ENCODE measurements around the gene CIAO3.
"Not testable (repeated sequence)": the region's sequence is repeated elsewhere in the genome, so short reads cannot be mapped to it uniquely, and the experiment has no call there.

Gene CIAO3

GRCh38 chr16:716200-716568, 24.6 kb downstream of the CIAO3 start:
- no peak for DNase-seq (ENCODE audit: low spot score)
- peak overlapping the region; percentile 85 for H3K4me3 ChIP-seq
- no peak for TF ChIP-seq CTCF (IDR thresholded peaks at IDR 0.05)
- H3K27ac ChIP-seq: no peak overlapping the region

GRCh38 chr16:715477-716199, 25.2 kb downstream of the CIAO3 start:
- Histone ChIP-seq H3K4me3 (peak overlapping the region; percentile 85), H3K27ac (peak overlapping the region in 1 of 2 donors; percentile 54)
- DNase-seq (ENCODE audit: low spot score): no peak

GRCh38 chr16:714558-715476, 26.0 kb downstream of the CIAO3 start, which contains the start of gene METRN:
Gene METRN, plus strand, starts transcription at chr16:715118. Its CDS starts 172 bp downstream, at chr16:715290.
- Histone ChIP-seq H3K4me3 (peak within 1 kb of the TSS; percentile 85), H3K27ac (peak within 1 kb of the TSS in 1 of 2 donors; percentile 54)
- DNase-seq (ENCODE audit: low spot score): peak; percentile 89

More at GRCh38 chr16:715477-716199, 25.2 kb downstream of the CIAO3 start:
- no peak for TF ChIP-seq CTCF (IDR thresholded peaks at IDR 0.05)

GRCh38 chr16:714079-714478, 26.7 kb downstream of the CIAO3 start:
- no peak for TF ChIP-seq CTCF (IDR thresholded peaks at IDR 0.05)
- no peak overlapping the region for H3K27ac ChIP-seq

More at GRCh38 chr16:714558-715476, 26.0 kb downstream of the CIAO3 start, which contains the start of gene METRN:
- no peak for TF ChIP-seq CTCF (IDR thresholded peaks at IDR 0.05)

GRCh38 chr16:712740-713250, 28.0 kb downstream of the CIAO3 start:
- H3K27ac ChIP-seq; H3K4me3 ChIP-seq; DNase-seq (ENCODE audit: low spot score): not testable (repeated sequence)

More at GRCh38 chr16:714079-714478, 26.7 kb downstream of the CIAO3 start:
- no peak for DNase-seq (ENCODE audit: low spot score)
- H3K4me3 ChIP-seq: peak overlapping the region; percentile 85

- H3K4me3 ChIP-seq: no peak overlapping the region
- TF ChIP-seq CTCF (IDR thresholded peaks at IDR 0.05): peak; percentile 86
- no peak for DNase-seq (ENCODE audit: low spot score)
- H3K27ac ChIP-seq: no peak overlapping the region
Observed at GRCh38 chr16:711548-712320, 29.1 kb downstream of the CIAO3 start.

All from coronary artery (tissue), 2 donors.